Cerebellar cortex (tissue), 1 donor: Measurements from ENCODE around the gene PRDX3.

Experiments
- DNase-seq: peaks from one replicate; pipeline ENCODE4 v3.0.0-alpha.2; 2015; ENCODE audit warnings: low spot score

The PRDX3 gene

GRCh38 chr10:119129721-119130120 lies 48.9 kb downstream of the PRDX3 start:
- DNase-seq = no peak

DNA sequence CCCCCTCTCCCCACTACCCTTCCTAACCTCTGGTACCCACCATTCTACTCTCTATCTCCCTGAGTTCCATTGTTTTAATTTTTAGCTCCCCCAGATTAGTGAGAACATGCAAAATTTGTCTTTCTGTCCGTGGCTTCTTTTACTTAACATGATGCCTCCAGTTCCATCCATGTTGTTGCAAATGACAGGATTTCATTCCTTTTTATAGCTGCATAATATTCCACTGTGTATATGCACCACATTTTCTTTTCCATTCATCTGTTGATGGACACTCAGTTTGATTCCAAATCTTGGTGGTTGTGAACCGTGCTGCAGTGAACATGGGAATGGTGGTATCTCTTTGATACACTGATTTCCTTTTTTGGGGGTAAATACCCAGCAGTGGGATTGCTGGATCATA lies 52.7 kb downstream of the PRDX3 start:
- DNase-seq = no peak

DNA sequence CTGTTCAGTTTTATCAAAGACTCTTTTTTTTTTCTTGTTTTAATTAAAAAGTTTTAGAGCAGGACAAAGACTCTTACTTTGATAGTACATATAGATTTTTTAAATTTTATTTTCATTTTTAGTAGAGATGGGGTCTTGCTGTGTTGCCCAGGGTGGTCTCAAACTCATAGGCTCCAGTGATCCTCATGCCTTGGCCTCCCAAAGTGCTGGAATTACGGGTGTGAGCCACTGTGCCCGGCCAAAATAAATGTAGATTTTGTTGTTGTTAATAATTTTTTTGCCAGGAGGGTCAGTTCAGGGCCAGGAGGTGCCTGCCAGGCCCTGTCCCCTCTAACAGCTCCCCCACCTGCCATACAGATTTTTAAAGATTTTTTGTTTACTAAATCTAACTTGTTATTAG lies 57.7 kb downstream of the PRDX3 start:
- DNase-seq = no peak

DNA sequence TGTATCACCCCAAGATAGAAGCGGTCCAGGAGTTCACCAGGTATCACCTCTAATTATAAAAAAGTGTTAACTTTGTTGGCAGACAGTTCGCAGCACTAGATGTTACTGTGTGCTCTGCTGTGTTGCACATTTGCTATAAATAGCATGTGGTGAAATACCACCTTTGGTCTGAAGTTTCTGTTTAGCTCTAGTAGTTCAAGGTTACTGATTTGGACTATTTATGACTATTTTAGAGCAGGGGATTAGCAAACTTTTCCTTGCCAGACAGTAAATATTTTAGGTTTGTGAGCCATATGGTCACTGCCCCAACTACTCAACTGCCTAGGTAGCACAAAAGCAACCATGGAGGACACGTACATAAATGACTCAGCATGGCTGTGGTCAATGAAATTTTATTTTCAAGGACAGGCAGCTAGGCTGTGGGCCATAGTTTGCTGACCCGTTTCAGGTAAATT lies 58.2 kb downstream of the PRDX3 start:
- no peak for DNase-seq

DNA sequence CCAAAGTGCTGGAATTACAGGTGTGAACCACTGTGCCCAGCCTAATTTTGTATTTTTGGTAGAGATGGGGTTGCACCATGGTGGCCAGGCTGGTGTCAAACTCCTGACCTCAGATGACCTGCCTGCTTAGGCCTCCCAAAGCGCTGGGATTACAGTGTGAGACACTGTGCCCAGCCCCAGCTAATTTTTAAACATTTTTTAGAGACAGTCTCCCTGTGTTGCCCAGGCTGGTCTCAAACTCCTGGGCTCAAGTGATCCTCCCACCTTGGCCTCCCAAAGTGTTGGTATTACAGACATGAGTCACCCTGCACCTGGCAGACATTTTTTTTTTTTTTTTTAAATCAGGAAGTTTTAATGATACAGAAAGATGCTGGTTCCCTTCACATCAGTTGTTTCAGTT lies 59.2 kb downstream of the PRDX3 start:
- DNase-seq = no peak

DNA sequence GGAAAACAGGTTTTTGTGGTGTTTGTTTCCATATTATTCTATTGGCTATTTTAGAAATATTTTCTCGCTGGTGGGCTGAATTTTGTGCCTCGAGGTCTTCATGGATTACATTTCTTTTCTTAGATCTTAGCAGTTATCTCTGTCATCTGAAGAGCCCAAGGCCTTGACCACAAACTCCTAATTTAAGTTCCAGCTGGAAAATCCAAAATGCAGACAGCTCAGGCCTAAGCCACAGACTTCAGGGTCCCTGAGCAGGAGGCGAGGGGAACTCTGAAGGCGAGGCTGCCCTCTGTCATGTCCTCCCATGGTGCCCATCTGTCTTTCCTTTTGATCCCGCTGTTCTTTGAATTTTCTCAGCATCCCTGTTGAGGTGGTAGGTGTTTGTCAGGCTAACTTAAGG lies 60.4 kb downstream of the PRDX3 start:
- DNase-seq = no peak
